Ovary (tissue), 9 donors: Measurements from ENCODE around the gene TBL1XR1. TPM values are rescaled to one million over a fixed set of nuclear protein-coding genes. Genes with fewer than 3 reads are reported as not detected.

Experiments used
- DNase-seq, 5 donors: peaks; one replicate each; pipeline ENCODE4 v3.0.0-alpha.2; 2019 to 2020
- H3K27ac ChIP-seq, 2 donors: fragments of 200-600 bp; one replicate each; pipeline versions ENCODE4 v1.5.1 to v1.8.0; 2019 to 2022
- H3K27me3 ChIP-seq: fragments of 200-600 bp; one replicate; pipeline ENCODE4 v1.8.0; 2022
- H3K36me3 ChIP-seq: fragments of 200-600 bp; sonication (generic); one replicate; pipeline ENCODE4 v1.5.1; 2019
- H3K4me1 ChIP-seq: one replicate; pipeline ENCODE4 v1.8.1; 2013; ENCODE audit warnings: mild to moderate bottlenecking, moderate library complexity; ENCODE audit not compliant: insufficient read depth
- H3K4me3 ChIP-seq: fragments of 200-600 bp; sonication (generic); one replicate; pipeline ENCODE4 v1.5.1; 2017
- H3K9me3 ChIP-seq, 2 donors: fragments of 200-600 bp in 1 of 2; sonication (generic) in 1 of 2; one replicate each; pipeline versions ENCODE4 v1.5.1 to v1.8.1; 2013 to 2019; ENCODE audit warnings: mild to moderate bottlenecking in 1 of 2, moderate library complexity in 1 of 2
- CTCF ChIP-seq, 3 donors: fragments of 450-650 bp in 2 of 3; fragments of 200-600 bp in 1 of 3; IDR thresholded peaks; one replicate each; pipeline versions ENCODE4 v1.5.1 to v1.8.0; 2016 to 2022; ENCODE audit warnings: antibody characterized with exemption in 3 of 3, mild to moderate bottlenecking in 1 of 3
- EP300 ChIP-seq: sonication (generic); formaldehyde crosslinking; IDR thresholded peaks from one replicate; pipeline ENCODE4 v1.6.1; 2017; ENCODE audit warnings: antibody characterized with exemption
- POLR2A ChIP-seq: fragments of 450-650 bp; IDR thresholded peaks from one replicate; pipeline ENCODE4 v1.6.1; 2017; ENCODE audit warnings: antibody characterized with exemption, mild to moderate bottlenecking, moderate library complexity
- WGBS, 3 donors: extraction: QIAGEN DNeasy Blood & Tissue Kit in 1 of 3; methylation state at CpG; one replicate each; pipeline versions ENCODE4 v1.1.5 to v1.1.7; 2013 to 2017; 5-methylcytosine and 5-hydroxymethylcytosine counted together
- intact Hi-C, 4 donors: fragments of 100-400 bp; cut with DNase I; formaldehyde crosslinking; loops; one replicate each; pipeline versions ENCODE4 v1.11.0 to v1.15.1; 2022 to 2023
- polyA plus RNA-seq, 2 donors: library from polyadenylated mRNA; stranded (reverse); fragments of 200-250 nt in 1 of 2; fragments of 350-450 nt in 1 of 2; fragmentation: Illumina TruSeq in 1 of 2; extraction: RNeasy Lipid Tissue Mini Kit (QIAGEN cat#74804) in 1 of 2; gene quantifications; one replicate each; pipeline ENCODE4 v1.2.3, GENCODE V29; 2013 to 2014
- total RNA-seq, 7 donors: library from RNA; depleted of rRNA in 2 of 7; stranded (reverse); fragments of >200 nt in 2 of 7; fragmentation: NEBNext Ultra II Directional in 3 of 7; extraction: Animal tissue kit (Norgen Biotek cat#: 25700) in 3 of 7; gene quantifications; one replicate each; pipeline versions ENCODE4 v1.1.0 to v1.2.4, GENCODE V29; 2016 to 2023
- donor health status: DM: no; HTN: no; CAD: no; lungs with moderate emphysema.
- donor health status: DM: no; HTN: no; CAD: no.
- donor health status: Bipolar disorder and iron deficiency.
- donor health status: DM: yes; HTN: yes; CAD: no.
- donor health status: DM: no; HTN: no; CAD: no.
- donor health status: DM: yes; HTN: yes; CAD: no.

The TBL1XR1 gene
- total and polyA plus RNA-seq, 9 donors: 30.0 to 160 (median 114) TPM

GRCh38 chr3:177177749-177178221 is 19.5 kb downstream of the TBL1XR1 start:
- Histone ChIP-seq H3K27ac (no peak overlapping the region), H3K27me3 (no peaks in the 10 kb centered on the region), H3K4me1 (peaks cover 13% of the 10 kb centered on the region), H3K36me3 (no peaks in the 10 kb centered on the region), H3K4me3 (no peak overlapping the region), H3K9me3 (no peaks in the 10 kb centered on the region)
- intact Hi-C loops: no loop called here
- 50 to 63% (median 52%) methylated on average over 8 of the region's 8 CpGs for WGBS, 3 donors
- no peak for DNase-seq
- TF ChIP-seq CTCF (IDR thresholded peaks at IDR 0.05) (no peak), EP300 (no peak), POLR2A (no peak)

GRCh38 chr3:177174607-177175170 is 22.6 kb downstream of the TBL1XR1 start:
- Histone ChIP-seq H3K4me3 (no peak overlapping the region), H3K27me3 (no peaks in the 10 kb centered on the region), H3K4me1 (peaks cover 10% of the 10 kb centered on the region), H3K27ac (no peak overlapping the region), H3K36me3 (no peaks in the 10 kb centered on the region), H3K9me3 (no peaks in the 10 kb centered on the region)
- WGBS, 3 donors: 17 to 39% (median 18%) methylated on average over 5 of the region's 5 CpGs
- TF ChIP-seq CTCF (IDR thresholded peaks at IDR 0.05) (no peak), POLR2A (no peak), EP300 (no peak)
- no peak for DNase-seq
- intact Hi-C loops: no loop called here

- no peak for DNase-seq
- no peak overlapping the region for H3K4me3 ChIP-seq
- no peaks in the 10 kb centered on the region for H3K36me3 ChIP-seq
- TF ChIP-seq EP300 (no peak), POLR2A (no peak), CTCF (IDR thresholded peaks at IDR 0.05) (no peak)
- H3K4me1 ChIP-seq: peaks cover 11% of the 10 kb centered on the region
- no peak overlapping the region for H3K27ac ChIP-seq
- H3K27me3 ChIP-seq: no peaks in the 10 kb centered on the region
- intact Hi-C loops: no loop called here
- H3K9me3 ChIP-seq: no peaks in the 10 kb centered on the region
- 79 to 96% (median 87%) methylated on average over 4 of the region's 4 CpGs for WGBS, 3 donors
Observed at GRCh38 chr3:177169936-177170722, 27.2 kb downstream of the TBL1XR1 start.

GRCh38 chr3:177168431-177168830 is 28.9 kb downstream of the TBL1XR1 start:
- H3K27me3 ChIP-seq: no peaks in the 10 kb centered on the region
- no peaks in the 10 kb centered on the region for H3K9me3 ChIP-seq
- no peak overlapping the region for H3K4me3 ChIP-seq
- H3K36me3 ChIP-seq: no peaks in the 10 kb centered on the region
- TF ChIP-seq CTCF (IDR thresholded peaks at IDR 0.05) (no peak), POLR2A (no peak), EP300 (no peak)
- 93 to 95% (median 94%) methylated on average over 4 of the region's 4 CpGs for WGBS, 3 donors
- intact Hi-C loops: no loop called here
- no peak overlapping the region for H3K27ac ChIP-seq
- no peak for DNase-seq
- H3K4me1 ChIP-seq: peaks cover 5% of the 10 kb centered on the region
